Mammary epithelial cell (primary cell): ENCODE results near the gene NAPSA.

Source experiments
- EZH2 ChIP-seq: IDR thresholded peaks from 2 replicates; pipeline ENCODE4 v1.6.1; 2012; ENCODE audit warnings: low read length, inconsistent platforms, borderline replicate concordance
- TF ChIP-seq, protein P1 (sequence below), 2 donors: IDR thresholded peaks in 1 of 2; conservative IDR thresholded peaks in 1 of 2; 2 replicates each; pipeline ENCODE4 v1.5.1; 2011 to 2012; ENCODE audit warnings: inconsistent platforms in 2 of 2, low read length in 2 of 2, mild to moderate bottlenecking in 2 of 2, control low read depth in 1 of 2, low read depth in 1 of 2; ENCODE audit not compliant: insufficient read depth in 1 of 2; ENCODE audit errors: extremely low read depth in 1 of 2

- TF ChIP-seq EZH2: no peak
- TF ChIP-seq, protein P1, sequence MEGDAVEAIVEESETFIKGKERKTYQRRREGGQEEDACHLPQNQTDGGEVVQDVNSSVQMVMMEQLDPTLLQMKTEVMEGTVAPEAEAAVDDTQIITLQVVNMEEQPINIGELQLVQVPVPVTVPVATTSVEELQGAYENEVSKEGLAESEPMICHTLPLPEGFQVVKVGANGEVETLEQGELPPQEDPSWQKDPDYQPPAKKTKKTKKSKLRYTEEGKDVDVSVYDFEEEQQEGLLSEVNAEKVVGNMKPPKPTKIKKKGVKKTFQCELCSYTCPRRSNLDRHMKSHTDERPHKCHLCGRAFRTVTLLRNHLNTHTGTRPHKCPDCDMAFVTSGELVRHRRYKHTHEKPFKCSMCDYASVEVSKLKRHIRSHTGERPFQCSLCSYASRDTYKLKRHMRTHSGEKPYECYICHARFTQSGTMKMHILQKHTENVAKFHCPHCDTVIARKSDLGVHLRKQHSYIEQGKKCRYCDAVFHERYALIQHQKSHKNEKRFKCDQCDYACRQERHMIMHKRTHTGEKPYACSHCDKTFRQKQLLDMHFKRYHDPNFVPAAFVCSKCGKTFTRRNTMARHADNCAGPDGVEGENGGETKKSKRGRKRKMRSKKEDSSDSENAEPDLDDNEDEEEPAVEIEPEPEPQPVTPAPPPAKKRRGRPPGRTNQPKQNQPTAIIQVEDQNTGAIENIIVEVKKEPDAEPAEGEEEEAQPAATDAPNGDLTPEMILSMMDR (conservative IDR thresholded peaks at IDR 0.05 in 1 of 2, IDR thresholded peaks at IDR 0.05 in 1 of 2; ENCODE audit: extremely low read depth in 1 of 2, insufficient read depth in 1 of 2, low read depth in 1 of 2, low read length in 2 of 2): no peak
Measured at GRCh38 chr19:50334741-50335421, 30.6 kb downstream of the NAPSA start.
